ENCODE data around the gene PNMA1. TPM values are rescaled to one million over a fixed set of nuclear protein-coding genes. Genes with fewer than 3 reads are reported as not detected.

PNMA1 gene
- total RNA-seq, 1 donor from 2014 or later: 12.9 TPM

DNA sequence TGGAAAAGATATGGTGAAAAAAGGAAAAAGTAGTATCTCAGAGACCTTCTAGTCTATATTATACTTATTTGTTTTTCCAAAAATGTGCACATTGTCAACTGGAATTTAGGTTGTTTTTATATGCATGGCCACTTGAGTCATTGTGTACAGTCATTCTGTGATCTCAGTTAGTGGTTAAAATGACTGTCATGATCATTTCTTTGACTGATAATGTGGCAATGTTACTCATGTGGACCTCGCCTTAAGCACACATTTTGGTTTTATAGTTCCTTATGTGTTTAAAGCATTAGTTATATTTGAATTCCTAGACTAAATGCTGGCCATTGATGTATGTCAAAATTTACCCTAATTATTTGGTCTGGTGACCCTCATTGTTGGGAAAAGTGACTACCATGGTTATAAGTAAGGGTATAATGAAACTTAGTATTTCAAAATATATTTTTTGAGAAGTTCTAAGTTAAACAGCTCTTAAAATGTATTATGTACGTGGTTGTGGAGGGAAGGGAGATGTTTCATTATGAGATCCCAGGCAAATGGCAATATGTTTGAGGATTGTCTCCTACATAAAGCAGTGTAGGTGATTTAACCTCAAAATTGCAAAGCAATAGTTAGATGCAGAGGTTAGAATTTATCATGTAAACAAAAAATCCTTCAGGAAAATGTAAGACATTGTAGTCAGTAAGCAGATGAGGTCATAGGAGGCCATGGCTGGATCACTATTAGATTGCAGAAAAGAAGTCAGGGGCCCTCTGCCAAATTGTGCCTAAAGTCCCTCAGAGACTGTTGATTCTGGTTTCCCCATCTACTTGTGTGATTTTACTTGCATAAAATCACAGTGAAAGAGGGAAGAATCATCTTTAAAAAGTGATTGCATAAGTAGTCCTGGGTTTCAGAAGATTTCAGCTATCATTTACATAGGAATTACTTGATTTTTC, 17.5 kb downstream of the PNMA1 start:
- DNase-seq (no peak), ATAC-seq (ENCODE audit: poor library complexity) (no peak)
- intact Hi-C loops (cut with DNase I): no loop called here

DNA sequence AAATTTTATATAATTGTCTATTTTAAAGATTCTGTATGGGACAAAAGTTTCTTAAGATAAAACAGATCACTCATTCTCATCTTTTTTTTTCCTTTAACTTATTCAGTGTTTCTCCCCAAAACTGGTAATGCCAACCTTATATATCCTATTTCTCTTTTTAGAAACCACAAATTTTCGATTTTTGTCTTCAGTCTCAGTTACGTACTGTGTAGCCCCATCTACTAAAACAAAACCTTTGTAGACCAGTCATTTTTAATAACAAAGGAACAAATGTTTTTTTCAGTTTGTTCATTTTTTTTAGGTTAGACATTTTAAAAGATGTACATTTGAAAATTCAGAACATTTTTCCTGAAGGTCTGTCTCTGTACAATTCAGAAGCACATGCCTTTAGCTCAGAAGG, 18.2 kb downstream of the PNMA1 start:
- ATAC-seq (ENCODE audit: poor library complexity): no peak
- intact Hi-C loops (cut with DNase I): no loop called here
- DNase-seq: no peak

DNA sequence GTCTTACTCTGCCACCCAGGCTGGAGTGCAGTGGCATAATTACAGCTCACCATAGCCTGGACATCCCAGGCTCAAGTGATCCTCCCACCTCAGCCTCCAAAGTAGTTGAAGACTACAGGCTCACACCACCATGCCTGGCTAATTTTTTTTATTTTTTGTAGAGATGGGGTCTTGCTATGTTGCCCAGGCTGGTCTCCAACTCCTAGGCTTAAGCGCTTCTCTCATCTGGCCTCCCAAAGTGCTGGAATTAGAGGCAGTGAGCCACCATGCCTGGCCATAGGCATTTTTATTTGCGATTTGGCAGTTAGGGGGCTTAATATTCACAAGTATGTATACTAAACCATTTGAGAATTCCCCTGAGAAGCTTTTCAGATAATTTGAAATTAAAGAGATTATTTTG, 19.1 kb downstream of the PNMA1 start:
- DNase-seq: no peak
- ATAC-seq (ENCODE audit: poor library complexity): no peak
- intact Hi-C loops (cut with DNase I): no loop called here

DNA sequence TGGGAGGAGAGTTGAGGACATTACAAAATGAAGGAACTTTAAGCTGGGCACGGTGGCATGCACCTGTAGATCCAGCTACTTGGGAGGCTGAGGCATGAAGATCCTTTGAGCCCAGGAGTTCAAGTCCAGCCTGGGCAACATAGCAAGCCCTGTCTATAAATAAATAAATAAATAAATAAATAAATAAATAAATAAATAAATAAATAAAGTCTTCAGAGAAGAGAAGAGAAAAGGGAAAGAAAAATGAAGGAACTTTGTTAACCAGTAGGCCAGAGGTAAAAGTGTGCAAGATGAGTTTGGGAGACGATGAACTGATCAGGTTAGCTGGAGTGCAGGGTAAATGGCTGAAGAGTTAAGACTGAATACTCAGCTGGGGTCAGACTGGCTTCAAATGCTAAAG, 20.1 kb downstream of the PNMA1 start:
- intact Hi-C loops (cut with DNase I): no loop called here
- no peak for DNase-seq
- ATAC-seq (ENCODE audit: poor library complexity): no peak

DNA sequence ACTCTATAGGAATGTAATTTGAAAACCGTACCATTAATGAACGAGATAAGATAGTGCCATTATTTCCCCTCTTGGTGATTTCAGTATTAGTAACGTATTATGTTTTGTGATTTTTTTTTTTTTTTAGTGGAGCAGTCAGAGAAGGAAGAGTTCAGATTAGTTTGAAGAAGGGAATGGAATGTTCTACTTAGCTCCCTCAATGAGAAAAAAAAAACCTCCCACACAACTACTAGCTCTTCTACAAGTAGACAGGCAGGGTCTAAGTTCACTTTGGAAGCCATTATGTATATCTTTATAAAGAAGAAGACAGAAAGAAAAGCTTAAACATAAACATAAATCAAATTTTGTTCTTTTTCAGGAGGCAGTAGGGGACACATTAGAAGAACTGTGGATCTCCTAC, 27.3 kb downstream of the PNMA1 start:
- no peak for ATAC-seq (ENCODE audit: poor library complexity)
- intact Hi-C loops (cut with DNase I): no loop called here
- DNase-seq: no peak

DNA sequence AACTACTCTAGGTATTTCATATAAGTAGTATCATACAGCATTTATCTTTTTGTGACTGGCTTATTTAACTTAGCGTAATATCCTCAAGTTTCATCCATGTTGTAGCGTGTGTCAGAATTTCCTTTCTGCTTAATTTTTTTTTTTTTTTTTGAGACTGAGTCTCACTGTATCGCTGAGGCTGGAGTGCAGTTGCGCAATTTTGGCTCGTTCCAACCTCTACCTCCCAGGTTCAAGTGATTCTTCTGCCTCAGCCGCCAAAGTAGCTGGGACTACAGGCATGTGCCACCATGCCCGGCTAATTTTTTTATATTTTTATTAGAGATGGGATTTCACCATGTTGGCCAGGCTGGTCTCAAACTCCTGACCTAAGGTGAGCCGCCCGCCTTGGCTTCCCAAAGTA, 28.9 kb downstream of the PNMA1 start:
- intact Hi-C loops (cut with DNase I): no loop called here
- ATAC-seq (ENCODE audit: poor library complexity): no peak
- no peak for DNase-seq

DNA sequence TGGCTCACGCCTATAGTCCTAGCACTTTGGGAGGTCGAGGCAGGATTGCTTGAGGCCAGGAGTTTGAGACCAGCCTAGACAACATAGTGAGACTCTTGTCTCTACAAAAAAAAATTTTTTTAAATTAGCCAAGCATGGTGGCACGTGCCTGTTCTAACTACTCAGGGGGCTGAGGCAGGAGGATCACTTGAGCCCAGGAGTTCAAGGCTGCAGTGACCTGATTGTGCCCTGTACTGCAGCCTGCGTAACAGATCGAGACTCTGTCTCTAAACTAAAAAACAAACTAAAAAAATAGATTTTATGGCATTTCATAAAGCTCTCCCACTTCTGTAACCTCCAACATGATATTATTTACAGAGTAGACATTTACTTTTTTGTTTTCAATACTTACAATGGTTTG, 29.6 kb downstream of the PNMA1 start:
- DNase-seq (no peak), ATAC-seq (ENCODE audit: poor library complexity) (no peak)
- intact Hi-C loops (cut with DNase I): no loop called here

DNA sequence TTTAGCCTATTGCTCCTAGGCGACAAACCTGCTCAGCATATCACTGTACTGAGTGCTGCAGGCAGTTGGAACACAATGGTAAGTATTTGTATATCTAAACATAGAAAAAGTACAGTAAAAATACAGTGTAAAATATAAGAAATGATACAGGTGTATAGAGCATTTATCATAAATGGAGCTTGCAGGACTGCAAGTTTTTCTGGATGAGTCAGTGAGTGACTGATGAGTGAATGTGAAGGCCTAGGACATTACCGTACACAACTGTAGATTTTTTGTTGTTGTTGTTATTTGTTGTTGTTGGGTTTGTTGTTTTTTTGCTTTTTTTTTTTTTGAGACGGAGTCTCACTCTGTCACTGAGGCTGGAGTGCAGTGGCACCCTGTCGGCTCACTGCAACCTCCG, 33.4 kb downstream of the PNMA1 start:
- intact Hi-C loops (cut with DNase I): no loop called here
- ATAC-seq (ENCODE audit: poor library complexity): no peak
- no peak for DNase-seq

DNA sequence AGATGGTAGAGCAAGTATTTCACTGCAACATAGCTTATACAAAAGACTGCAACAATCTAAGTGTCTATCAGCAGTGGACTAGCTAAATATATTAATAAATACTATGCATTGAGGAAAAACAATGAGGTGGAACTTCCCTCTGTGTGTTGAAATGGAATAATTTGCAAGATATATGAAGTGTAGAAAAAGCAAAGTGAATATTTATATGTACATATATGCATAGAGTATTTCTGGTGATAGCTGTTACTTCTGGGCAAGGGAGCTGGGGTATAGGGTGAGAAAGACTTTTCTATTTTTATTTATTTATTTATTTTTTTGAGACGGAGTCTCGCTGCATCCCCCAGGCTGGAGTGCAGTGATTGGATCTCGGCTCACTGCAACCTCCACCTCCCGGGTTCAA, 35.5 kb downstream of the PNMA1 start:
- DNase-seq (no peak), ATAC-seq (ENCODE audit: poor library complexity) (no peak)
- intact Hi-C loops (cut with DNase I): no loop called here

DNA sequence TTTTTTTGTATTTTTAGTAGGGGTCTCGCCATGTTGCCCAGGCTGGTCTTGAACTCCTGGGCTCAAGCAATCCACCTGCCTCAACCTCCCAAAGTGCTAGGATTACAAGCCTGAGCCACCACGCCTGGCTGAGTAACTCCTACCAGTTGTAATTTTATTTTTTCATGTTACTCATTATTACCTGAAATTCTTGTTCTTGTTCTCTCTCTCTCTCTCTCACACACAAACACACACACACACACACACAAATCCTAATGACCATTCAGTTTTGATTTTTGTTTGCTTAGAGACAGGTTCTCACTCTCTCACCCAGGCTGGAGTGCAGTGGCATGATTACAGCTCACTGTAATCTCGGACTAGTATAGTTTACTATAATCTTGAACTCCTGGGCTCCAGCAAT, 39.2 kb downstream of the PNMA1 start:
- ATAC-seq (ENCODE audit: poor library complexity): no peak
- no peak for DNase-seq
- intact Hi-C loops (cut with DNase I): no loop called here

DNA sequence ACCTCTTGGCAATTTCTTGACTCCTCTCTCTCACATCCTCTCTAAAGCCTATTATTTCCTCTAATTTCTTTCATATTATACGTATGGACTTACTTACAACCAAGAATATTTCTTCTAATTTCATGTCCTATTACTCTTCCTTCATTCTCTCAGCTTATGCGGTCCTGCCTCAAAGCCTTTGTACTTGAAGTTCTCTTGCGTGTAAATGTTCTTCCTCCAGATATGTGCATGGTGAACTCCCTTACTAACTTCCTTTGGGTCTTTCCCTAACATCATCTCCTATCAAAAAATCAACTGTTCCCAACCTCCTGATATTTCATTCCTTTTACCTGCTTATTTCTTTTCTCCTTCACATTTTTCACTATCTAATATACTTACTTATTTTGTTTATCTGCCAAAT, 46.3 kb downstream of the PNMA1 start:
- ATAC-seq (ENCODE audit: poor library complexity) (no peak), DNase-seq (no peak)
- intact Hi-C loops (cut with DNase I): no loop called here

DNA sequence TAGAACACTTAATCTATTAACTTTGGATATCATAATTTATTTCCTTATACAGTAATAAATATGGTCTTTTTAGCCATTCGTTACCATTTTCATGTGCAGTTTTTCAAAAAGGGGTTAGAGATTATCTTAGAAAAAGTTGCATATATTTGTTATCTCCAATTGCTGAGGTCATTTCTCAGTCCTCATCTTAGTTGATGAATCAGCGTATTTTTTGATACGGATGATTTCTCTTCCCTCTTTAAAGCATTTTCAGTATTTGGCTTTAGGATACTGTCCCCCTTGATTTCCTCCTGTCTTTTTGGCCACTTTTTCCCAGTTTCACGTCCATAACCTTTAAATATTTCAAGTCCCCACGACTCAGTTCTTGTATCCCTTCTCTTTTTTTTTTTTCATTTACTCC, 47.6 kb downstream of the PNMA1 start:
- ATAC-seq (ENCODE audit: poor library complexity) (no peak), DNase-seq (no peak)
- intact Hi-C loops (cut with DNase I): no loop called here

DNA sequence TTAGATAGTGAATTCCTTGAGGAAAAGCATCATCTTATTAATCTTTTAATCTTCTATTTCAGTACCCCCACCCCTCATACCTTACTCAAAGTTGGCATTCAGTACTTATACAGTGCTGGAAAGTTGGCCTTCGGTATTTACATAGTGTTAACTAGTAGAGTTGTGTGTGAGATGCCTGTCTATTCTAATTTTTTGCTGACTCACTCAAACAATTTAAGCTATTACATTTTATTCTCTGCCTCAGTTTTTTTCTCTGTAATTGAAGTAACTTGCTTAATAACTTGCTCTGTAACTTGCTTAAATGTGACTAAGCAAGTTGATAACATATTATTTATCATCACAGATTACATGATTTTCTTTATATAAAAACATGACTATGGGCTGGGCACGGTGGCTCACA, 49.1 kb downstream of the PNMA1 start:
- intact Hi-C loops (cut with DNase I): no loop called here
- ATAC-seq (ENCODE audit: poor library complexity): no peak
- no peak for DNase-seq

DNA sequence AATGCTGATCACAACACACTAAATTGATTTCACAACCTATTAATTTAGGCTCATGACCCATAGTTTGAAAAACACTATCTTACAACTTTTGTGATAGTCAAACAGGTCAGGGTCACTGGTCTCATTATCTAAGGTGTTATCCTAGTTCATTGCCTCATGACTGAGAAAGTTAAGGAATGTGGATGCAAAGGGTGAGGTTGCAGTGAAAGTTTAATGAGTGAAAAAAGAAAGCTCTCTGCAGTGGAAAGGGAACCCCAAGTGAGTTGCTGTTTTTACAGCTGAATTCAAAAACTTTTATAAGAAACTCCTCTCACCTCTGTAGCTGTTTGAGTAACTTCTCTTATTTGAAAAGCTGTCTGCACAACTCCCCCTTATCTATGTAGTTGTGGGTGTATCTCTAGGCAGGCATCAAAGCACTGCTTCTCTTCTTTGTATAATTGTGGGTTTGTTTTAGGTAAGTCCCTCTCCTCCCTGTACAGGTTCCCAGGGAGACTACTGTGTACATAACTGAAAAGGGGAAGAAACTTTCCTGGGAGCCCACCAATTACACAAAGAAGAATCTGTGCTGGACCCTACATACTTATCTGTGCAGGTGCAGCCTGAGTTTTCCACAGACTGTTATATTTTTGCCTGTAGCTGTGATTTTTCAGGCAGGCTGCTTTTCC, 50.5 kb downstream of the PNMA1 start:
- no peak for ATAC-seq (ENCODE audit: poor library complexity)
- no peak for DNase-seq
- intact Hi-C loops (cut with DNase I): no loop called here

DNA sequence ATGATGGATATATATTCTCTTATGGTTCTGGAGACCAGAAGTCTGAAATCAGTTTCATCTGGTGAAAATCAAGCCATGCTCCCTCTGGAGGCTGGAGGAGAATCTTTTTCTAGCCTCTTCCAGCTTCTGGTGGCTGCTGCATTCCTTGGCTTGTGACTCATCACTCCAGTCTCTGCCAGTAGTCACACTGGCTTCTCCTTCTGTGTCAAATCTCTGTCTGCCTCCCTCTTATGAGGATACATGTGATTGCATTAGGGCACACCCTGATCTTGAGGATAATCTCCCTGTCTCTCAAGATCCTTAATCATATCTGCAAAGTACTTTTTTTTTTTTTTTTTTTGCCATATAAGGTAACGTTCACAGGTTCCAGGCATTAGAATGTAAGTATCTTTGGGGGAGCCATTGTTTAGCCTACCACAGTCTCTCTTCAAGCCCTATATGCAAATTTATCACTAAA, 51.7 kb downstream of the PNMA1 start:
- no peak for ATAC-seq (ENCODE audit: poor library complexity)
- DNase-seq: no peak
- intact Hi-C loops (cut with DNase I): no loop called here

DNA sequence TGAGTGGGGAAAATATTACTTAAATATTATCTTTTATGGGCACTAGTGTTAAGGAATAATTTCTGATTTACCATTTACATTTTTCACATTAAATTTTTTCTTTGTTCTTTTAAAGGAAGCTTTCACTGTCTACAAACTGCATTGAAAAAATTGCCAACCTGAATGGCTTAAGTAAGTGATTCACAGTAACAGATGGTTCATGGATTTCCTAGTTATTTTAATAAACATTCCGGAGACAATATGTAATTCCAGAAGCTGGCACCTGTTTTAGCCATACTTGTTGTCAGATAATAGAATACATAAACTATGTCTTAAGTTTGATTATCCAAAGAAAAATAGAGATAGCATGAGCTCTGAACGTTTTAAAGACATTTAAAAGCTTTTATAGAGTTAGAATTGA, 52.3 kb downstream of the PNMA1 start:
- DNase-seq (no peak), ATAC-seq (ENCODE audit: poor library complexity) (no peak)
- intact Hi-C loops (cut with DNase I): no loop called here

Small RNAs within 50 kb of the gene (microRNA-seq; reads per million reads assigned to microRNA genes)
- gene MIR4505: not detected

Other genes starting within 250 kb of the PNMA1 start
- 7.1 TPM for gene RIOX1, start 223.5 kb downstream of the PNMA1 start, total RNA-seq
- gene ACOT1, start 177.2 kb downstream of the PNMA1 start, total RNA-seq: 27.4 TPM
- 0.08 TPM for gene HEATR4, start 155.4 kb downstream of the PNMA1 start, total RNA-seq
- gene ACOT2, start 145.2 kb downstream of the PNMA1 start, total RNA-seq: 229 TPM
- 0.62 TPM for gene ACOT4, start 122.5 kb downstream of the PNMA1 start, total RNA-seq
- not detected for gene ACOT6, start 101.9 kb downstream of the PNMA1 start, total RNA-seq
- gene DNAL1, start 69.4 kb downstream of the PNMA1 start, total RNA-seq: 11.5 TPM
- 35.7 TPM for gene PTGR2, start 137.4 kb upstream of the PNMA1 start, total RNA-seq
- 14.7 TPM for gene ZNF410, start 172.5 kb upstream of the PNMA1 start, total RNA-seq
- 4.1 TPM for gene FAM161B, start 235.7 kb upstream of the PNMA1 start, total RNA-seq
- 49.9 TPM for gene COQ6, start 235.9 kb upstream of the PNMA1 start, total RNA-seq

Measured in Right ventricle myocardium superior (tissue), 1 donor.